H1 (cell line): Measurements from ENCODE around the gene PRKCD. TPM values are rescaled to one million over a fixed set of nuclear protein-coding genes. Genes with fewer than 3 reads are reported as not detected.

ENCODE experiments used
- CTCF ChIA-PET: fragments of 300-600 bp; sonication (Branson Sonifier 250); formaldehyde crosslinking; loops from one replicate; lab custom pipeline; 2021; ENCODE audit not compliant: partially characterized antibody; lab: Charles Lee
- POLR2A ChIA-PET: fragments of 300-600 bp; sonication (Branson Sonifier 250); formaldehyde crosslinking; loops from one replicate; lab custom pipeline; 2021; ENCODE audit warnings: inconsistent platforms; ENCODE audit not compliant: partially characterized antibody; lab: Charles Lee
- DNase-seq, 2 experiments: peaks; one replicate each; pipeline versions ENCODE4 v3.0.0 to v3.0.0-alpha.2; 2010 to 2022; ENCODE audit warnings: low spot score in 2 of 2, low read depth in 1 of 2, mixed read lengths in 1 of 2
- FAIRE-seq: peaks from 2 replicates; lab custom pipeline; 2011; peaks lifted over from hg19 to GRCh38; lab: Jason Lieb, UNC
- H2AFZ ChIP-seq: 2 replicates; pipeline ENCODE4 v1.8.1; 2012; ENCODE audit warnings: low read length, inconsistent platforms
- H2AK5ac ChIP-seq: 2 replicates; pipeline ENCODE4 v1.6.1; 2013; ENCODE audit warnings: low read depth, low read length
- H2BK120ac ChIP-seq: replicated peaks from 2 replicates; pipeline ENCODE3; 2013; ENCODE audit warnings: low read depth, low read length, inconsistent platforms
- H2BK12ac ChIP-seq: 2 replicates; pipeline ENCODE4 v1.6.1; 2013; ENCODE audit warnings: low read depth, low read length
- H2BK15ac ChIP-seq: 2 replicates; pipeline ENCODE4 v1.6.1; 2013; ENCODE audit warnings: low read length
- H2BK20ac ChIP-seq: 2 replicates; pipeline ENCODE4 v1.6.1; 2013; ENCODE audit warnings: low read length
- H2BK5ac ChIP-seq: 2 replicates; pipeline ENCODE4 v1.6.1; 2013; ENCODE audit warnings: low read depth, low read length
- H3K14ac ChIP-seq: 2 replicates; pipeline ENCODE4 v1.6.1; 2013; ENCODE audit warnings: inconsistent platforms; ENCODE audit not compliant: insufficient read length
- H3K18ac ChIP-seq: 2 replicates; pipeline ENCODE4 v1.6.1; 2013; ENCODE audit warnings: low read length; ENCODE audit errors: extremely low read depth
- H3K23ac ChIP-seq: 2 replicates; pipeline ENCODE4 v1.6.1; 2013; ENCODE audit warnings: inconsistent platforms; ENCODE audit not compliant: insufficient read length
- H3K23me2 ChIP-seq: 2 replicates; pipeline ENCODE4 v1.6.1; 2013; ENCODE audit warnings: low read depth, low read length
- H3K27ac ChIP-seq: 2 replicates; pipeline ENCODE4 v1.6.1; 2011; ENCODE audit warnings: low read depth, low read length, inconsistent platforms
- H3K27me3 ChIP-seq, 4 experiments: replicated peaks in 1 of 4; 1 replicate in 1 of 4; 2 replicates in 3 of 4; pipeline versions ENCODE4 v1.6.1 to v1.8.1; 2011 to 2013; ENCODE audit warnings: low read length in 3 of 4, mild to moderate bottlenecking in 3 of 4, inconsistent platforms in 2 of 4, mixed read lengths in 2 of 4, moderate library complexity in 1 of 4; ENCODE audit not compliant: control insufficient read depth in 3 of 4, insufficient read depth in 3 of 4; ENCODE audit errors: extremely low read depth in 1 of 4
- H3K36me3 ChIP-seq, 4 experiments: 2 replicates each; pipeline versions ENCODE4 v1.6.1 to v1.8.1; 2011 to 2013; ENCODE audit warnings: mild to moderate bottlenecking in 4 of 4, low read length in 3 of 4, moderate library complexity in 2 of 4, control low read depth in 1 of 4, inconsistent platforms in 1 of 4; ENCODE audit not compliant: insufficient read depth in 4 of 4, control insufficient read depth in 2 of 4
- H3K4ac ChIP-seq: replicated peaks from 2 replicates; pipeline ENCODE3; 2013; ENCODE audit warnings: low read length, low read depth, mixed read lengths, inconsistent platforms; ENCODE audit not compliant: insufficient read length
- H3K4me1 ChIP-seq, 4 experiments: replicated peaks in 1 of 4; 1 replicate in 1 of 4; 2 replicates in 3 of 4; pipeline versions ENCODE4 v1.6.1 to v1.8.1; 2011 to 2013; ENCODE audit warnings: low read length in 3 of 4, inconsistent platforms in 2 of 4, mixed read lengths in 1 of 4; ENCODE audit not compliant: insufficient read depth in 4 of 4, control insufficient read depth in 3 of 4
- H3K4me2 ChIP-seq, 2 experiments: 2 replicates each; pipeline versions ENCODE4 v1.6.1 to v1.8.1; 2011 to 2013; ENCODE audit warnings: low read depth in 2 of 2, low read length in 2 of 2, control low read depth in 1 of 2, inconsistent platforms in 1 of 2, mild to moderate bottlenecking in 1 of 2; ENCODE audit not compliant: insufficient read depth in 1 of 2
- H3K4me3 ChIP-seq, 4 experiments: fragments of 200-600, 300-600 bp in 1 of 4; sonication (generic), shearing (Covaris generic), sonication (Bioruptor Twin) in 1 of 4; 2 replicates each; pipeline versions ENCODE4 v1.5.1 to v1.8.1; 2011 to 2016; ENCODE audit warnings: low read length in 4 of 4, low read depth in 3 of 4, control low read depth in 2 of 4, inconsistent platforms in 2 of 4, mild to moderate bottlenecking in 2 of 4, mixed read lengths in 1 of 4, moderate library complexity in 1 of 4; ENCODE audit not compliant: insufficient read depth in 2 of 4; ENCODE audit errors: extremely low read depth in 1 of 4
- H3K56ac ChIP-seq: replicated peaks from 2 replicates; pipeline ENCODE3; 2013; ENCODE audit warnings: low read depth, mild to moderate bottlenecking, mixed read lengths, low read length, inconsistent platforms; ENCODE audit not compliant: insufficient read length
- H3K79me1 ChIP-seq: 2 replicates; pipeline ENCODE4 v1.6.1; 2013; ENCODE audit warnings: low read depth, low read length, control low read depth
- H3K79me2 ChIP-seq, 2 experiments: 2 replicates each; pipeline versions ENCODE4 v1.6.1 to v1.8.1; 2012 to 2013; ENCODE audit warnings: low read length in 2 of 2, mild to moderate bottlenecking in 2 of 2, inconsistent platforms in 1 of 2; ENCODE audit not compliant: insufficient read depth in 2 of 2, control insufficient read depth in 1 of 2
- H3K9ac ChIP-seq, 4 experiments: replicated peaks in 1 of 4; 1 replicate in 1 of 4; 2 replicates in 3 of 4; pipeline versions ENCODE4 v1.6.1 to v1.8.1; 2011 to 2013; ENCODE audit warnings: low read depth in 3 of 4, low read length in 3 of 4, control low read depth in 2 of 4, mild to moderate bottlenecking in 2 of 4, moderate library complexity in 2 of 4, inconsistent platforms in 1 of 4; ENCODE audit errors: extremely low read depth in 1 of 4
- H3K9me3 ChIP-seq, 2 experiments: 2 replicates each; pipeline versions ENCODE4 v1.6.1 to v1.8.1; 2012 to 2013; ENCODE audit warnings: mild to moderate bottlenecking in 2 of 2, moderate library complexity in 2 of 2, control low read depth in 1 of 2, inconsistent platforms in 1 of 2, low read depth in 1 of 2, low read length in 1 of 2, mixed read lengths in 1 of 2; ENCODE audit not compliant: insufficient read depth in 2 of 2
- H4K20me1 ChIP-seq, 2 experiments: replicated peaks in 1 of 2; 2 replicates each; pipeline versions ENCODE3 to v1.8.1; 2011 to 2013; ENCODE audit warnings: inconsistent platforms in 2 of 2, low read length in 2 of 2, mild to moderate bottlenecking in 1 of 2; ENCODE audit not compliant: insufficient read depth in 2 of 2, control insufficient read depth in 1 of 2
- H4K5ac ChIP-seq: 2 replicates; pipeline ENCODE4 v1.6.1; 2013; ENCODE audit warnings: low read length, low read depth, mixed read lengths, inconsistent platforms; ENCODE audit not compliant: insufficient read length
- H4K8ac ChIP-seq: 2 replicates; pipeline ENCODE4 v1.8.0; 2013; ENCODE audit warnings: mild to moderate bottlenecking, moderate library complexity, low read length, inconsistent platforms; ENCODE audit not compliant: insufficient read depth; ENCODE audit errors: extremely low read depth
- H4K91ac ChIP-seq: replicated peaks from 2 replicates; pipeline ENCODE3; 2013; ENCODE audit warnings: low read length, mixed read lengths, inconsistent platforms; ENCODE audit not compliant: insufficient read length
- CBX5 ChIP-seq: fragments of 300-800, 300-1000 bp; sonication (generic); IDR thresholded peaks from 2 replicates; pipeline ENCODE4 v1.7.1; 2016; ENCODE audit warnings: antibody characterized with exemption, low read length, low read depth
- GABPA ChIP-seq: IDR thresholded peaks from 2 replicates; pipeline ENCODE4 v1.6.1; 2011; ENCODE audit warnings: mild to moderate bottlenecking, low read length, moderate library complexity, borderline replicate concordance; ENCODE audit not compliant: insufficient read depth
- SIN3A ChIP-seq, 2 experiments: IDR thresholded peaks in 1 of 2; conservative IDR thresholded peaks in 1 of 2; 2 replicates each; pipeline ENCODE4 v1.6.1; 2011 to 2012; ENCODE audit warnings: low read length in 2 of 2, improper control_type of control experiment in 1 of 2, low read depth in 1 of 2, mild to moderate bottlenecking in 1 of 2
- WGBS, 2 experiments: shearing (Covaris generic) in 1 of 2; methylation state at CpG; one replicate each; pipeline versions ENCODE4 v1.1.6 to v1.1.7; 2013 to 2015; ENCODE audit warnings: low lambda C conversion rate in 2 of 2, mixed read lengths in 2 of 2, inconsistent platforms in 1 of 2, low coverage in 1 of 2, missing lambda C conversion rate in 1 of 2; ENCODE audit not compliant: insufficient replicate concordance in 2 of 2, insufficient coverage in 1 of 2, insufficient read length in 1 of 2; ENCODE audit errors: extremely low coverage in 1 of 2, missing lambda C conversion rate in 1 of 2; 5-methylcytosine and 5-hydroxymethylcytosine counted together
- polyA plus RNA-seq, 7 experiments: library from polyadenylated mRNA; depleted of rRNA in 3 of 7; stranded (reverse) in 5 of 7; unstranded in 2 of 7; fragments of >200 nt in 5 of 7; fragments of 200-250 nt in 2 of 7; gene quantifications; 1 replicate in 5 of 7; 2 replicates in 1 of 7; 4 replicates in 1 of 7; pipeline versions ENCODE4 v1.2.1 to v1.2.3, GENCODE V29; 2011 to 2013; ENCODE audit warnings: missing spikeins in 2 of 7, mixed read lengths in 2 of 7
- total RNA-seq: library from RNA; stranded (reverse); fragmentation: NEBNext Ultra II Directional; extraction: Animal tissue kit (Norgen Biotek cat#: 25700); gene quantifications from 2 replicates; pipeline ENCODE4 v1.2.1, GENCODE V29; 2021

The PRKCD gene
- total and polyA plus RNA-seq, 2 of the 8 experiments (the other 6 are each of a cell fraction or from before 2014, with no cell fraction given) = 22.6 to 23.9 TPM

DNA sequence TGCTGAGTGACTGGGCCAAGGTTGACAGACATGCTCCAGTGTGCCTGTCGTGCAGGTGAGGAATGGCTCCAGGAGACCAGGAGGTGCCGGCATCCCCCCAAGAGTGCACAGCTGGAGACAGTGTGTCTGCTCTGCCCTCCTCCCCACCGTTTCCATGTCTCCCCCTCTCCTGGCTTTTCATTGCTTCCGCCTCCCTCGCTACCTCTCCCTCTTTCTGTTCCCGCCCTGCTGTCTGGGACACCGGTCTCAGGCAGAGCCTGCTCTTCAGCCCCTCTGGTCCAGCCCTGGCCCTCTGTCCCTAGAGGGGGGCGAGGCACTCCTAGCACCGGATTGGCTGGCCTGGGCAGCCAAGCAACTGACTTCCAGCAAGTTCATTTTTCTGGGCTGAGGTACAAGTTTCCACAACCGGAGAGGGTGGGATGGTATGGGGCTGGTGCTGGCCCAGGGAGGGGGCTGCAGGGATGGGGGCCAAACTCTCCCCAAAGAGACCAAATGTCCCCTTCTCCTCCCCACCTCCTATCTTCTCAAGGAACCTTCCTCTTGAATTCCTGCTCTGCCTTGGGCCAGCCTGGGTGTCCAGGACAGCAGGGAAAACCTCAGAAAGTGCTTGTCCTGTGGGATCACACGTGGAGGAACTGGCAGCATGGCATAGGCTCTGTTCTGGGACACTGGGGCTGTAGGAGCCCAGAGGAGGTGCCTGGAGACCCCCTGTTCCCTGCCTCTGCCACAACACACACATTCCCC, 32.6 kb downstream of the PRKCD start:
- DNase-seq = no peak
- no peaks in the 10 kb centered on the region for H3K79me1 ChIP-seq
- H3K18ac ChIP-seq = no peak overlapping the region; the same call in none of the 2 replicates
- no peaks in the 10 kb centered on the region; a peak in 2 of 8 replicates for H3K36me3 ChIP-seq
- 73% methylated on average over 11 of the region's 11 CpGs; no CpG with 5 or more reads in 1 of the 2 experiments for WGBS, 2 experiments
- H3K4ac ChIP-seq = peak overlapping the region; percentile 53
- H3K4me3 ChIP-seq = no peak overlapping the region
- ChIA-PET POLR2A (interaction anchor here (0.9 to 4.8 kb wide), 4 partner anchors 21 to 66 kb away, joined by 3 to 22 read pairs (median 4); no protein-coding TSS in a partner anchor), CTCF (interaction anchor here (0.7 to 8.3 kb wide), 10 partner anchors 23 to 342 kb away, joined by 3 to 164 read pairs (median 6); partner anchors contain the start of genes PRKCD and RFT1)
- no peaks in the 10 kb centered on the region; a peak in 1 of 7 replicates for H3K27me3 ChIP-seq
- TF ChIP-seq CBX5 (no peak), SIN3A (conservative IDR thresholded peaks at IDR 0.05 in 1 of 2, IDR thresholded peaks at IDR 0.05 in 1 of 2; ENCODE audit: low read depth in 1 of 2, low read length in 2 of 2) (no peak), GABPA (no peak)
- H2BK5ac ChIP-seq = peak overlapping the region; percentile 75; the same call in 1 of the 2 replicates
- H3K79me2 ChIP-seq = no peaks in the 10 kb centered on the region
- no peaks in the 10 kb centered on the region for H3K23me2 ChIP-seq
- peaks cover 0 to 19% (median 10%) of the 10 kb centered on the region in 4 experiments; a peak in 5 of 7 replicates for H3K4me1 ChIP-seq
- 0 out of 2 replicates have a peak overlapping the region, but pooled peaks have one; percentile 48 for H2BK20ac ChIP-seq
- H3K14ac ChIP-seq = no peak overlapping the region
- 0 out of 2 replicates have a peak overlapping the region, but pooled peaks have one; percentile 39 for H2BK12ac ChIP-seq
- H3K56ac ChIP-seq = no peak overlapping the region
- FAIRE-seq = no peak
- peak overlapping the region; percentile 80 for H4K8ac ChIP-seq
- no peak overlapping the region for H2AFZ ChIP-seq
- H4K5ac ChIP-seq = no peak overlapping the region
- peak overlapping the region; percentile 60 for H4K91ac ChIP-seq
- H4K20me1 ChIP-seq = no peaks in the 10 kb centered on the region
- no peak overlapping the region for H2AK5ac ChIP-seq
- no peak overlapping the region for H3K27ac ChIP-seq
- H3K9ac ChIP-seq = no peak overlapping the region
- H3K4me2 ChIP-seq = peak overlapping the region in 1 of 2 experiments; percentile 28; a peak in 1 of 4 replicates
- no peak overlapping the region for H2BK120ac ChIP-seq
- no peaks in the 10 kb centered on the region for H3K9me3 ChIP-seq
- H3K23ac ChIP-seq = no peak overlapping the region
- H2BK15ac ChIP-seq = 0 out of 2 replicates have a peak overlapping the region, but pooled peaks have one; percentile 46
